ENCODE measurements around the gene RPP14.

DNA sequence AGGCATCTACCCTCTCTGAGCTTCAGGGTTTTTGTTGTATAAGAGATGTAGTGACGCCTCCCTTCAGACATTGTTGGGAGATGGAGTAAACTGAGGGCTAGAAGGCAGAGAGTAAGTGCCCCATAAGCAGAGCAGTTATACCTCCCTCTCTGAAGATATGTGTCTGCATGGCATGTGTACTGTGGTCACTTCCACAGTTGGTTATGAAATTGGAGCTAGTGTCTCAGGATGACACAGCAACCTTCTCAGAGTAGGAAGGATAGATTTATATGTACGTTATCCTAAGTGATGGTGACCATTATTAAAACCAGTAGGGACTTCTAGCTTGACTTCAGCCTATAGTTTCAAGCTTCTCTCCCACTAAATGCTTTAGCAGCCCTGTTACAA is 44.6 kb downstream of the RPP14 start:
- TF ChIP-seq ZNF302 (tag by site-specific recombination; IDR thresholded peaks at IDR 0.05; ENCODE audit: low read depth) (no peak), ZXDB (tag by site-specific recombination; IDR thresholded peaks at IDR 0.05) (no peak), ZNF776 (tag by site-specific recombination; IDR thresholded peaks at IDR 0.05; ENCODE audit: borderline replicate concordance) (no peak), ZNF169 (tag by site-specific recombination; IDR thresholded peaks at IDR 0.05) (no peak), ZNF138 (tag by site-specific recombination; IDR thresholded peaks at IDR 0.05; ENCODE audit: borderline replicate concordance) (no peak), ZNF184 (tag by site-specific recombination; IDR thresholded peaks at IDR 0.05) (no peak)
- TF ChIP-seq, protein P1, sequence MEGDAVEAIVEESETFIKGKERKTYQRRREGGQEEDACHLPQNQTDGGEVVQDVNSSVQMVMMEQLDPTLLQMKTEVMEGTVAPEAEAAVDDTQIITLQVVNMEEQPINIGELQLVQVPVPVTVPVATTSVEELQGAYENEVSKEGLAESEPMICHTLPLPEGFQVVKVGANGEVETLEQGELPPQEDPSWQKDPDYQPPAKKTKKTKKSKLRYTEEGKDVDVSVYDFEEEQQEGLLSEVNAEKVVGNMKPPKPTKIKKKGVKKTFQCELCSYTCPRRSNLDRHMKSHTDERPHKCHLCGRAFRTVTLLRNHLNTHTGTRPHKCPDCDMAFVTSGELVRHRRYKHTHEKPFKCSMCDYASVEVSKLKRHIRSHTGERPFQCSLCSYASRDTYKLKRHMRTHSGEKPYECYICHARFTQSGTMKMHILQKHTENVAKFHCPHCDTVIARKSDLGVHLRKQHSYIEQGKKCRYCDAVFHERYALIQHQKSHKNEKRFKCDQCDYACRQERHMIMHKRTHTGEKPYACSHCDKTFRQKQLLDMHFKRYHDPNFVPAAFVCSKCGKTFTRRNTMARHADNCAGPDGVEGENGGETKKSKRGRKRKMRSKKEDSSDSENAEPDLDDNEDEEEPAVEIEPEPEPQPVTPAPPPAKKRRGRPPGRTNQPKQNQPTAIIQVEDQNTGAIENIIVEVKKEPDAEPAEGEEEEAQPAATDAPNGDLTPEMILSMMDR (tag by site-specific recombination; IDR thresholded peaks at IDR 0.05) = no peak

All from HEK293 (cell line).